ENCODE results near the gene GRK5. TPM values are rescaled to one million over a fixed set of nuclear protein-coding genes. Genes with fewer than 3 reads are reported as not detected.

Gene GRK5
- total RNA-seq, 1 experiment from 2014 or later, result 29.0 TPM

- Histone ChIP-seq H3K27me3 (ENCODE audit: control insufficient read depth, insufficient read depth, low read length) (no peaks in the 10 kb centered on the region), H3K4me1 (ENCODE audit: control insufficient read depth, insufficient read depth, low read length) (no peaks in the 10 kb centered on the region), H3K9me3 (ENCODE audit: control insufficient read depth, insufficient read depth, low read depth, low read length) (no peaks in the 10 kb centered on the region), H3K36me3 (ENCODE audit: control insufficient read depth, insufficient read depth, low read length) (no peaks in the 10 kb centered on the region), H3K4me3 (ENCODE audit: low read depth in 2 of 2, low read length in 2 of 2) (no peak overlapping the region), H3K27ac (ENCODE audit: low read length) (no peak overlapping the region)
- no TSS peak for BruUV-seq (replicated peaks)
- in situ Hi-C loops (cut with HindIII; ENCODE audit: low pct_unique_long_range_greater_than_20kb, low sequenced_read_pairs) (no loop called here), intact Hi-C loops (cut with micrococcal nuclease; ENCODE audit: unreplicated experiment) (no loop called here)
- TF ChIP-seq CTCF (IDR thresholded peaks at IDR 0.05), result no peak
- TF ChIP-seq REST (IDR thresholded peaks at IDR 0.05; ENCODE audit: insufficient read depth in 1 of 2, low read depth in 2 of 2, low read length in 1 of 2), result no peak
- TF ChIP-seq SIN3A (IDR thresholded peaks at IDR 0.05; ENCODE audit: borderline replicate concordance, insufficient read depth, low read depth, low read length), result no peak
- TF ChIP-seq TCF7L2 (IDR thresholded peaks at IDR 0.05; ENCODE audit: low read depth, low read length), result no peak
- TF ChIP-seq POLR2AphosphoS5 (IDR thresholded peaks at IDR 0.05; ENCODE audit: low read depth, low read length), result no peak
- ATAC-seq, result no peak
- ChIA-PET POLR2A (no interaction called here), CTCF (no interaction called here)
- no peak for DNase-seq (ENCODE audit: low read depth, low spot score)
Observed at GRCh38 chr10:119428789-119429188, 221.4 kb downstream of the GRK5 start.

- ATAC-seq (no peak), DNase-seq (ENCODE audit: low read depth, low spot score) (no peak)
- H3K27me3 ChIP-seq (ENCODE audit: control insufficient read depth, insufficient read depth, low read length), result no peaks in the 10 kb centered on the region
- no peaks in the 10 kb centered on the region for H3K36me3 ChIP-seq (ENCODE audit: control insufficient read depth, insufficient read depth, low read length)
- ChIA-PET CTCF (no interaction called here), POLR2A (no interaction called here)
- no peaks in the 10 kb centered on the region for H3K4me1 ChIP-seq (ENCODE audit: control insufficient read depth, insufficient read depth, low read length)
- H3K4me3 ChIP-seq (ENCODE audit: low read depth in 2 of 2, low read length in 2 of 2), result no peak overlapping the region
- intact Hi-C loops (cut with micrococcal nuclease; ENCODE audit: unreplicated experiment), result no loop called here
- in situ Hi-C loops (cut with HindIII; ENCODE audit: low pct_unique_long_range_greater_than_20kb, low sequenced_read_pairs), result no loop called here
- no TSS peak for BruUV-seq (replicated peaks)
- TF ChIP-seq POLR2AphosphoS5 (IDR thresholded peaks at IDR 0.05; ENCODE audit: low read depth, low read length) (no peak), SIN3A (IDR thresholded peaks at IDR 0.05; ENCODE audit: borderline replicate concordance, insufficient read depth, low read depth, low read length) (no peak), REST (IDR thresholded peaks at IDR 0.05; ENCODE audit: insufficient read depth in 1 of 2, low read depth in 2 of 2, low read length in 1 of 2) (no peak), CTCF (IDR thresholded peaks at IDR 0.05) (no peak), TCF7L2 (IDR thresholded peaks at IDR 0.05; ENCODE audit: low read depth, low read length) (no peak)
- no peaks in the 10 kb centered on the region for H3K9me3 ChIP-seq (ENCODE audit: control insufficient read depth, insufficient read depth, low read depth, low read length)
- no peak overlapping the region for H3K27ac ChIP-seq (ENCODE audit: low read length)
Observed at GRCh38 chr10:119429771-119430170, 222.4 kb downstream of the GRK5 start.

Measured in Panc1 (cell line).